Measurements from ENCODE around the gene PIP4K2A. TPM values are rescaled to one million over a fixed set of nuclear protein-coding genes. Genes with fewer than 3 reads are reported as not detected.

The PIP4K2A gene
- total RNA-seq, 4 donors from 2014 or later, result 3.1 to 19.1 (median 7.6) TPM

- Histone ChIP-seq H3K27ac (peak overlapping the region in 2 of 4 donors; percentile 31 to 52), H3K4me1 (peaks cover 0 to 77% (median 14%) of the 10 kb centered on the region in 3 donors), H3K36me3 (no peaks in the 10 kb centered on the region), H3K27me3 (no peaks in the 10 kb centered on the region), H3K4me3 (no peak overlapping the region), H3K9me3 (no peaks in the 10 kb centered on the region)
- DNase-seq, result no peak
- 64 to 70% methylated on average over 4 of the region's 4 CpGs for WGBS, 2 donors
- intact Hi-C loops (cut with DNase I), result no loop called here
- TF ChIP-seq CTCF (IDR thresholded peaks at IDR 0.05) (no peak), POLR2A (IDR thresholded peaks at IDR 0.05) (no peak)
Measured at GRCh38 chr10:22702348-22702747, 12.0 kb downstream of the PIP4K2A start.

- Histone ChIP-seq H3K36me3 (no peaks in the 10 kb centered on the region), H3K27me3 (no peaks in the 10 kb centered on the region), H3K4me3 (no peak overlapping the region), H3K27ac (peak overlapping the region in 3 of 4 donors; percentile 22 to 52 (median 29)), H3K9me3 (no peaks in the 10 kb centered on the region), H3K4me1 (peaks cover 0 to 85% (median 14%) of the 10 kb centered on the region in 3 donors)
- no peak for DNase-seq
- intact Hi-C loops (cut with DNase I), result no loop called here
- 82 to 84% methylated on average over 4 of the region's 4 CpGs for WGBS, 2 donors
- TF ChIP-seq POLR2A (IDR thresholded peaks at IDR 0.05) (no peak), CTCF (IDR thresholded peaks at IDR 0.05) (no peak)
Measured at GRCh38 chr10:22701132-22701826, 13.1 kb downstream of the PIP4K2A start.

GRCh38 chr10:22700489-22700888 lies 13.9 kb downstream of the PIP4K2A start:
- no peaks in the 10 kb centered on the region for H3K36me3 ChIP-seq
- H3K27ac ChIP-seq, result no peak overlapping the region
- no peak for DNase-seq
- no peak overlapping the region for H3K4me3 ChIP-seq
- H3K4me1 ChIP-seq, result peaks cover 0 to 83% (median 14%) of the 10 kb centered on the region in 3 donors
- H3K9me3 ChIP-seq, result no peaks in the 10 kb centered on the region
- WGBS, 2 donors, result 74 to 83% methylated on average over 5 of the region's 5 CpGs
- intact Hi-C loops (cut with DNase I), result no loop called here
- TF ChIP-seq POLR2A (IDR thresholded peaks at IDR 0.05) (no peak), CTCF (IDR thresholded peaks at IDR 0.05) (no peak)
- H3K27me3 ChIP-seq, result no peaks in the 10 kb centered on the region

GRCh38 chr10:22699976-22700375 lies 14.4 kb downstream of the PIP4K2A start:
- H3K36me3 ChIP-seq, result no peaks in the 10 kb centered on the region
- no peak overlapping the region for H3K4me3 ChIP-seq
- no peak overlapping the region for H3K27ac ChIP-seq
- 70 to 75% methylated on average over 5 of the region's 5 CpGs for WGBS, 2 donors
- no peak for TF ChIP-seq POLR2A (IDR thresholded peaks at IDR 0.05)
- TF ChIP-seq CTCF (IDR thresholded peaks at IDR 0.05), result no peak
- DNase-seq, result no peak
- H3K4me1 ChIP-seq, result peaks cover 0 to 78% (median 14%) of the 10 kb centered on the region in 3 donors
- H3K27me3 ChIP-seq, result no peaks in the 10 kb centered on the region
- no peaks in the 10 kb centered on the region for H3K9me3 ChIP-seq
- intact Hi-C loops (cut with DNase I), result no loop called here

GRCh38 chr10:22698941-22699440 lies 15.4 kb downstream of the PIP4K2A start:
- DNase-seq, result no peak
- 60 to 72% methylated on average over 3 of the region's 3 CpGs for WGBS, 2 donors
- H3K4me1 ChIP-seq, result peaks cover 0 to 72% (median 14%) of the 10 kb centered on the region in 3 donors
- H3K27ac ChIP-seq, result no peak overlapping the region
- no peaks in the 10 kb centered on the region for H3K27me3 ChIP-seq
- no peak overlapping the region for H3K4me3 ChIP-seq
- TF ChIP-seq CTCF (IDR thresholded peaks at IDR 0.05), result no peak
- TF ChIP-seq POLR2A (IDR thresholded peaks at IDR 0.05), result no peak
- H3K36me3 ChIP-seq, result no peaks in the 10 kb centered on the region
- intact Hi-C loops (cut with DNase I), result no loop called here
- H3K9me3 ChIP-seq, result no peaks in the 10 kb centered on the region
